ENCODE results near the gene PPA2.
"Not testable (repeated sequence)": the region's sequence is repeated elsewhere in the genome, so short reads cannot be mapped to it uniquely, and the experiment has no call there.

The PPA2 gene

DNA sequence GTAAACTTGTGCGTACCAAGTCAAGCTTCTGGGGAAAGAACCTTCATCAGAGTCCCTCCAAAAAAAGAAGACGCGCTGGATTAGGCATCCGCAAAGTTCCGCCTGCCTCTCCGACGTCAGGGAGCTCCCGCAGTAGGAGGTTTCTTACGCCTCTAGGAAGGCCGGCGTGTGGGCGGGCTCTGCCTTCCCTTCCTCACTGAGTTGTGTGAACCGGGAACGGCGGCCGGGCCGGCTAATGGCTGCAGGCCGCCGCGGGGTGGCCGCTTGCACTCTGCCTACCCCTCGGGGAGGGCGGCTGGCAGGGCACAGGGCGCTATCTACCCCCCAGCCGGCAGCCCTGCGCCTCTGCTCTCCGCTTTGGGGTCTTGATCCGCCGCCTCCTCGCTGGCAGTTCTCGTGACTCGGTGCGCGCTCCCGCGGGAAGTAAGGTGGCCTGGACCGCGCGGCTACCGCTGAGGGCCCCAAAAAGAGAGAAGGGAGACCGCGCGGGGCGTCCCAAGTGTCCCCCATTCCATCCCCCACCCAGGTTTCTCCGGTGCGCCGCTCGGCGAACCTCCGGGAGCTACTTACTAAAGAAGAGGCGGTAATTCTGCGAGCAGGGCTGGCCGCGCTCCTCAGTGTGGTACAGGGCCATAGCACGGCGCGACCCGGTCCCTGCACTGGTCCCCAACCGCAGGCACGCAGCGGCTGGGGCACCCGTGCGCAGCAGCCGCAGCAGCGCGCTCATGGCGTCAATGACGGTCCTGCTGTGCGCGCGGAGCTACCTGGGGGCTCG is at the start of gene PPA2:
Gene PPA2, minus strand, starts transcription at position 739 of the 775 bp plus-strand sequence. Its CDS starts 12 bp downstream, at position 727.
- DNase-seq (ENCODE audit: extremely low read depth in 1 of 2, low read depth in 1 of 2) = peak; percentile 47 to 74

- no peak for DNase-seq (ENCODE audit: extremely low read depth in 1 of 2, low read depth in 1 of 2)
These were observed 47.2 kb upstream of the PPA2 start for GRCh38 chr4:105520819-105521790.

DNA sequence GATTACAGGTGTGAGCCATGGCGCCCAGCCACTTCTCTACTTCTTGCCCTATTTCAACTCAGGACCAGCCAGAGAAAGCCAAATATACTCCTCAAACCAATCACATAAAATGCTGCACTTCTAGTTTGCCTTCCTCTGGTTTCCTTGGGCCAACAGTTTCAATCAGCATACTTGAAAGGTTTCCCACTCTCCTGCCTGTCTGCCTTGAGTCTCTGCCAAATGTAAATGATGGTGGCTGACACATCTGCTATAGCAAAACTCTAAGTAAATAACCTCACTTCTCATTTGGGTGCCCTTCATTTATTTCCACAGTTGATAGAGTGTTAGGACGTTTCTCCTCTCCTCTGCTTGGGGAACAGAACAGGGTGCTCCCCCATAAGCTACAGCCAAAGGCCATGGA is 36.4 kb upstream of the PPA2 start:
- no peak for DNase-seq (ENCODE audit: extremely low read depth in 1 of 2, low read depth in 1 of 2)

- no peak for DNase-seq (ENCODE audit: extremely low read depth in 1 of 2, low read depth in 1 of 2)
These were observed 35.9 kb upstream of the PPA2 start for GRCh38 chr4:105509714-105510113.

DNA sequence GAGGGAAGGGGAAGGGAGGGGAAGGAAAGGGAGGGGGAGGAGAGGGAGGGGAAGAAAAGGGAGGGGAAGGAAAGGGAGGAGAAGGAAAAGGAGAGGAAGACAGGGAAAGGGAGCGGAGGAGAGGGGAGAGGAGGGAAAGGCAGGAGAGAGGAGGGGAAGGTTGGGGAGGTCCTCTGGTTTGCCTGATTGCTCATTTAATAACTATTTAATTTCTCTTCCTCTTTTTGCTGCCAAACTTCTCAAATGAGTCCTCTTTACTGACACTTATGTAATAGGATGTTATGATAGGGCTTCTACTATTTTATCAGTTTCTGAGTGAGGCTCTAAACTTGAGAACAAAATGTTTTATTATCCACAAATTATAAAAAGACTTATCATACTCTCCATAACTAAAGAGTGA is 35.4 kb upstream of the PPA2 start:
- no peak for DNase-seq (ENCODE audit: extremely low read depth in 1 of 2, low read depth in 1 of 2)

GRCh38 chr4:105504744-105505143 is 30.9 kb upstream of the PPA2 start:
- no peak for DNase-seq (ENCODE audit: extremely low read depth in 1 of 2, low read depth in 1 of 2)

GRCh38 chr4:105503484-105503883 is 29.6 kb upstream of the PPA2 start:
- no peak for DNase-seq (ENCODE audit: extremely low read depth in 1 of 2, low read depth in 1 of 2)

GRCh38 chr4:105496899-105497298 is 23.0 kb upstream of the PPA2 start:
- no peak for DNase-seq (ENCODE audit: extremely low read depth in 1 of 2, low read depth in 1 of 2)

GRCh38 chr4:105495667-105496066 is 21.8 kb upstream of the PPA2 start:
- DNase-seq (ENCODE audit: extremely low read depth in 1 of 2, low read depth in 1 of 2) = no peak

GRCh38 chr4:105490523-105490922 is 16.7 kb upstream of the PPA2 start:
- DNase-seq (ENCODE audit: extremely low read depth in 1 of 2, low read depth in 1 of 2) = no peak

GRCh38 chr4:105483840-105484239 is 10.0 kb upstream of the PPA2 start:
- DNase-seq (ENCODE audit: extremely low read depth in 1 of 2, low read depth in 1 of 2) = no peak

DNA sequence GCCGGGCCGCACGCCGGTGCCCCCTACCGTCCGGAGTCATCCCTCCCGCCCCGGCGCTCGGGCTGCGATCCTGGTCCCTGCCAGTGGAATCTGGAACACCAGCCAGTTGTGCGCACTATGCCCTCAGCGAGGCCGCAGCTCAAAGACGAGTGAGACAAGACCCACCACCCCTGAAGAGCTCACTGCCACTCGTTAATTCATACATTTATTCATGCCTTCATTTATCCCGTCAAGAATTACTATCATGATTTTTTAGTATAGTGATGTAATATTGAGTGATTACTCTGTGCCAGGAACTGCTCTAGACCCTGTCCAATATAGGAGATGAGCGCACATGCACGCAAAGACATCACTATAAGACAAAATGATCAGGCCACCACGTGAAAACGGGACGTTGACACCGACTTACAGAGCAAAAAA is 247 bp upstream of the PPA2 start:
- no peak for DNase-seq (ENCODE audit: extremely low read depth in 1 of 2, low read depth in 1 of 2)

DNA sequence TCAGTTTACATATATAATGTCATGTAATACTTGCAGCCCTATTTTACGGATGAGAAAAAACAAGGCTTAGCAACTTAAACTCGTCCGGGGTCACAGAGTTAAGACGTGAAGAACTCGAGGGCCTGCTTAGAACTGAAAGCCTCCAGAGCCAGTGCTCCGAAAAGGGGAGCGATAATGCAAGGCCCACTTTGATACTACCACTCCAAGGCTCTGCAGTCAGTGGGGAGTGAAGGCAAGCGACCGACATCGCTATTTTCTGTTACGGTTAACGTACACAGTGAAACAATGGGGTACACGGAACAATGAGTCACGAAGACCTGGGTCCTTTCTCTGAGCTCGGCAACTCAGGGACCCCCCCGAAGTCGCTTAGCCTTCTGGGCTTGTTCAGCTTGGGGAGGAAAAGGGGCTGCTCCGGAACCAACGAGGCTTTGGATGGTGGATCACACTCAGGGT is 965 bp downstream of the PPA2 start:
- DNase-seq (ENCODE audit: extremely low read depth in 1 of 2, low read depth in 1 of 2) = no peak

- DNase-seq (ENCODE audit: extremely low read depth in 1 of 2, low read depth in 1 of 2) = peak; percentile 28 to 38
These were observed 2.2 kb downstream of the PPA2 start for GRCh38 chr4:105471566-105472176.

GRCh38 chr4:105470766-105471165 is 3.1 kb downstream of the PPA2 start:
- DNase-seq (ENCODE audit: extremely low read depth in 1 of 2, low read depth in 1 of 2) = no peak

- DNase-seq (ENCODE audit: extremely low read depth in 1 of 2, low read depth in 1 of 2) = no peak
These were observed 4.1 kb downstream of the PPA2 start for GRCh38 chr4:105469736-105470135.

DNA sequence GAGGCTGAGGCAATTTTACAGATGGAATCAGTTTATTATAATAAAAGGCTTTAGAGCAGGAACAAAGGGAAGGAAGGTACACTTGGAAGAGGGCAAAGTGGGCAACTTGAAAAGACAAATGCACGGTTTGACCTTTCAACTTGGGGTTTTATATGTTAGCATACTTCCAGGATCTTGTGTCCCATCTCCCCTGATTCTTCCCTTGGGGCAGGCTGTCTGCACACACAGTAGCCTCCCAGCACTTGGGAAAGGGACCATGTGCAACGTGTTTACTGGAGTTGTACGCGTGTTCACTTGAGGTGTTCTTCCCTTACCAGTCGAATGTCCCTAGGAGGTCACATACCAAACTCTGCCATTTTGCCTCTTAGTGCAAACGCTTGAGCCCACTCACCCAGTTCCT is 7.3 kb downstream of the PPA2 start:
- DNase-seq (ENCODE audit: extremely low read depth in 1 of 2, low read depth in 1 of 2) = no peak

DNA sequence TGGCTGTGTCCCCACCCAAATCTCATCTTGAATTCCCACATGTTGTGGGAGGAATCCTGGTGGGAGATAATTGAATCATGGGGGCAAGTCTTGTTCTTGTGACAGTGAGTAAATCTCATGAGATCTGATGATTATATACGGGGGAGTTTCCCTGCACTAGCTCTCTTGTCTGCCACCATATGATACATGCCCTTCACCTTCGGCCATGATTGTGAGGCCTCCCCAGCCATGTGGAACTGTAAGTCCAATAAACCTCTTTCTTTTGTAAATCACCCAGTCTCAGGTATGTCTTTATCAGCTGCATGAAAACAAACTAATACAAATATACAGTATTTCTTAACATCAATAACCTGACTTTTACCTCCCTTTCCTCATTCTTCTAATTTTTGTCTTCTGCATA is 9.3 kb downstream of the PPA2 start:
- DNase-seq (ENCODE audit: extremely low read depth in 1 of 2, low read depth in 1 of 2) = not testable (repeated sequence)

- no peak for DNase-seq (ENCODE audit: extremely low read depth in 1 of 2, low read depth in 1 of 2)
These were observed 11.3 kb downstream of the PPA2 start for GRCh38 chr4:105462576-105462975.

DNA sequence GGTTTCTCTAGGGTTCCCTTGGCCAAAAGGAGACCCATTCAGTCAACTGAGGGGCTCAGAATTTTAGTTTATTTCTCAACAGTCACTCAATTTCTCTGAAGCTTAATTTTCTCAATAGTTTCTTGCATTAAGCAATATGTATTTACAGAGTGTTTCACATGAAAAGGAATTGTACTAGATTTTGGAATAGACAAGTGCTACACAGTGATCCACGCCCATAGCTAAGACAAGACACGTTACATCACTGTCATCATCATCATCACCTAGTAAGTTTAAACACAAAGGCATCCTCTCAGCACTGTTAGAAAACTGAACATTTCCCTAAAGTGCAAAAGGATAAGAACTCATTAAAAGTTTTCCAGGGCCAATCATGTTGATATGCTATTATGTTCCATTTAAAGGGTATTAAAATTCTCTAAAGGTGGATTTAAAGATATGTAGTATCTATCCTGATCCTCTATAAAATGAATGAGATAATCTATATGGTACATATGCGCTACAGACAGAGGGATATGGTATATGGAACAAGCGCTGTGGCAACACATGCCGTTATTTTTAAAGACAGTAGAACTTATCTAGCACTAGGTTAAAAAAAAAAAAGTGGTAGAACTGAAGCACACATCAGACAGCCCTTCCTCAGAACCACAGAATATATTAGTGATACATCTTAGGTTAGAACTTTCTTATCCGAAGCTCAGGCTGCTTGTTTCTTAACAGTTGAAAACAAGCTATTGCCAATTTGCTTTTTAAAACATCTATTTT is 12.1 kb downstream of the PPA2 start:
- no peak for DNase-seq (ENCODE audit: extremely low read depth in 1 of 2, low read depth in 1 of 2)

DNA sequence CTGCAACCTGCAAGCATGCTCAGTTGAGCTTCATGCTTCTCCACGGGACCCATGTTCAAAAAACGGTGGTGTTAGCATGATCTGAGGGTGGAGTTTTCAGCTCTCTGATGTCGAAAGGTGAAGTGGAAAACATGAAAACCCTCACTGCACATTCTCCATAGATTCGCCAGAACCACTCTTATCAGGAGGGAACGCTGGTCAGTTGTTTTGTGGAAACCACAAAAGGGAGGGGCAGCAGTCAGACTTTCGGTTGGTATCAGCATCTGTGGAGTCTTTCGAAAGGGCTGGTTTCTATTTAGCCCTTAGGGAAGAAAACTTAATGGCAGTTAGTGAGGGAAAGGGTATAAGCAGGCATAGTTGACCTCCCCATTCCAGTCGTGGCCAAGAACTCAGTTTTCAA is 12.6 kb downstream of the PPA2 start:
- no peak for DNase-seq (ENCODE audit: extremely low read depth in 1 of 2, low read depth in 1 of 2)

Data from activated CD8-positive, alpha-beta memory T cell treated with anti-CD3 and anti-CD28 coated beads for 1 hour (primary cell).